Testis (tissue), 2 donors: ENCODE measurements around the gene TRIM72.
"Not testable (repeated sequence)": the region's sequence is repeated elsewhere in the genome, so short reads cannot be mapped to it uniquely, and the experiment has no call there.

ENCODE experiments used
- POLR2A ChIP-seq: fragments of 450-650 bp; IDR thresholded peaks from one replicate; pipeline ENCODE4 v1.6.1; 2017; ENCODE audit warnings: antibody characterized with exemption, mild to moderate bottlenecking, moderate library complexity
- TF ChIP-seq, protein P1 (sequence below), 3 experiments: fragments of 450-650 bp in 2 of 3; fragments of 200-600 bp in 1 of 3; sonication (generic) in 1 of 3; IDR thresholded peaks; one replicate each; pipeline ENCODE4 v1.5.1; 2016 to 2019; ENCODE audit warnings: antibody characterized with exemption in 3 of 3, mild to moderate bottlenecking in 2 of 3, moderate library complexity in 1 of 3

GRCh38 chr16:31200111-31200510 lies 13.8 kb upstream of the TRIM72 start:
- TF ChIP-seq, protein P1, sequence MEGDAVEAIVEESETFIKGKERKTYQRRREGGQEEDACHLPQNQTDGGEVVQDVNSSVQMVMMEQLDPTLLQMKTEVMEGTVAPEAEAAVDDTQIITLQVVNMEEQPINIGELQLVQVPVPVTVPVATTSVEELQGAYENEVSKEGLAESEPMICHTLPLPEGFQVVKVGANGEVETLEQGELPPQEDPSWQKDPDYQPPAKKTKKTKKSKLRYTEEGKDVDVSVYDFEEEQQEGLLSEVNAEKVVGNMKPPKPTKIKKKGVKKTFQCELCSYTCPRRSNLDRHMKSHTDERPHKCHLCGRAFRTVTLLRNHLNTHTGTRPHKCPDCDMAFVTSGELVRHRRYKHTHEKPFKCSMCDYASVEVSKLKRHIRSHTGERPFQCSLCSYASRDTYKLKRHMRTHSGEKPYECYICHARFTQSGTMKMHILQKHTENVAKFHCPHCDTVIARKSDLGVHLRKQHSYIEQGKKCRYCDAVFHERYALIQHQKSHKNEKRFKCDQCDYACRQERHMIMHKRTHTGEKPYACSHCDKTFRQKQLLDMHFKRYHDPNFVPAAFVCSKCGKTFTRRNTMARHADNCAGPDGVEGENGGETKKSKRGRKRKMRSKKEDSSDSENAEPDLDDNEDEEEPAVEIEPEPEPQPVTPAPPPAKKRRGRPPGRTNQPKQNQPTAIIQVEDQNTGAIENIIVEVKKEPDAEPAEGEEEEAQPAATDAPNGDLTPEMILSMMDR (IDR thresholded peaks at IDR 0.05) = not testable (repeated sequence)
- TF ChIP-seq POLR2A = not testable (repeated sequence)
